ENCODE results near the gene OGFRL1. TPM values are rescaled to one million over a fixed set of nuclear protein-coding genes. Genes with fewer than 3 reads are reported as not detected.

The OGFRL1 gene
- total RNA-seq, 3 donors from 2014 or later = 49.1 to 113 (median 56.0) TPM

DNA sequence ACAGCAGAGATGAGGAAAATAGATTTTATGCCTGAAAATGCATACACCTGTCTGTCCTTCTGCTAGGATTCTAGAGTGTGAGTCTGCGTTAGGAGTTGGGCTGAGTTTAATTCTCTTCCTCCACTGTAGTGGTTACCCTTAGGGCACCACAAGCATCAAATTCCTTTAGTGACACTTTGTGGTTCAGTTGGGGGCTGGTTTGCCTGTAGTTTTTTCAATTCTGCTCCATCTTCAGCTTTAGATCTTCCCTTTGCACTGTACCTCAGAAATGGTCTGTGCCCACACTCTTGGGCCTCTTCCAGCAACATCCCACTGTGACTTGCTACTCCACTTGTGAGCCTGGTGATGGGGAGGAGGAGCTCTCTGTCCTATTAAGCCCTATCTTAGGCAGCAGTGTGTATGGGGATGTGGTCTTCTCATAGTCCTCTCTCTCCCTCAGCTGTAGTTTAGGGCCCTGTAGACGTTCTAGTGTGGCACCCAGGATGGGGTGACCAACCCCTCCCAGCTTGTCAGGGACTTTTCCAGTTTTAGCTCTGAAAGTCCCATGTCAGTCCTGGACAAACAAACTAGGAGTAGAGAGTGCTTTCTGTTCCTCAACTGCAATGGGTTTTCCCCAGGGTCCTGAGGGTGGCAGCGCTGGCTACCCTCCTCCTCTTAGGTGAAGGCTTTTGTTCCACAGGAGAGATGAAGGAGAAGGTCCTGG, 19.7 kb upstream of the OGFRL1 start:
- intact Hi-C loops (cut with DNase I; ENCODE audit: low total_unique reads) = no loop called here
- no peak for DNase-seq (ENCODE audit: low spot score in 2 of 2)
- no peak overlapping the region for H3K27ac ChIP-seq
- H3K36me3 ChIP-seq = no peaks in the 10 kb centered on the region
- TF ChIP-seq POLR2AphosphoS5 (IDR thresholded peaks at IDR 0.05) (no peak), POLR2A (IDR thresholded peaks at IDR 0.05) (no peak)
- TF ChIP-seq, protein P1, sequence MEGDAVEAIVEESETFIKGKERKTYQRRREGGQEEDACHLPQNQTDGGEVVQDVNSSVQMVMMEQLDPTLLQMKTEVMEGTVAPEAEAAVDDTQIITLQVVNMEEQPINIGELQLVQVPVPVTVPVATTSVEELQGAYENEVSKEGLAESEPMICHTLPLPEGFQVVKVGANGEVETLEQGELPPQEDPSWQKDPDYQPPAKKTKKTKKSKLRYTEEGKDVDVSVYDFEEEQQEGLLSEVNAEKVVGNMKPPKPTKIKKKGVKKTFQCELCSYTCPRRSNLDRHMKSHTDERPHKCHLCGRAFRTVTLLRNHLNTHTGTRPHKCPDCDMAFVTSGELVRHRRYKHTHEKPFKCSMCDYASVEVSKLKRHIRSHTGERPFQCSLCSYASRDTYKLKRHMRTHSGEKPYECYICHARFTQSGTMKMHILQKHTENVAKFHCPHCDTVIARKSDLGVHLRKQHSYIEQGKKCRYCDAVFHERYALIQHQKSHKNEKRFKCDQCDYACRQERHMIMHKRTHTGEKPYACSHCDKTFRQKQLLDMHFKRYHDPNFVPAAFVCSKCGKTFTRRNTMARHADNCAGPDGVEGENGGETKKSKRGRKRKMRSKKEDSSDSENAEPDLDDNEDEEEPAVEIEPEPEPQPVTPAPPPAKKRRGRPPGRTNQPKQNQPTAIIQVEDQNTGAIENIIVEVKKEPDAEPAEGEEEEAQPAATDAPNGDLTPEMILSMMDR (IDR thresholded peaks at IDR 0.05) = no peak
- no peaks in the 10 kb centered on the region for H3K27me3 ChIP-seq
- H3K4me3 ChIP-seq = no peak overlapping the region
- peaks cover 0 to 8% of the 10 kb centered on the region in 2 donors for H3K9me3 ChIP-seq
- H3K4me1 ChIP-seq = no peaks in the 10 kb centered on the region

DNA sequence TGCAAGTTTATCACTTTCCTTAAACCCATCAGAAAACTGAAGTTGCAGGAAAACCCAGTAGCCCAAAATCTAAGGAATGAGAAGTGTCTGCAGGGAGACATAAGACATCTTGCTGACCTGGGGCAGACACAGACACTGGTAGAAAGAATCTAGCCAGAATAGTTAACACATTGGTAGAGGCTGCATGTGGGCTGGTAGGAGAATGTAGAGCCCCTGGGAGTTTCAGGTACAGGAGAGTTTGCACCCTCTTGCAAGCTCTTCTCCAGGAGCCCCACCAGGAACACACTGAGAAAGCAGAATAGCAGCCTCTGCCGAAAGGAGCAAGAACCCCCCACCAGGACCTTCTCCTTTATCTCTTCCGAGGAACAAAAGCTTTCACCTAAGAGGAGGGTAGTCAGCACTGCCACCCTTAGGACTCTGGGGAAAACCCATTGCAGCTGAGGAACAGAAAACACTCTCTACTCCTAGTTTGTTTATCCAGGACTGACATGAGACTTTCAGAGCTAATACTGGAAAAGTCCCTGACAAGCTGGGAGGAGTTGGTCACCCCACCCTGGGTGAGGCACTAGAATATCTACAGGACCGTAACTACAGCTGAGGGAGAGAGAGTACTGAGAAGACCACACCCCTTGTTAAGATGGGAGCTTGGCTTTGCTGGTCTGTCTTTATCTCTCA, 10.5 kb upstream of the OGFRL1 start:
- TF ChIP-seq POLR2A (IDR thresholded peaks at IDR 0.05) (no peak), POLR2AphosphoS5 (IDR thresholded peaks at IDR 0.05) (no peak)
- TF ChIP-seq, protein P1 (IDR thresholded peaks at IDR 0.05) = no peak
- intact Hi-C loops (cut with DNase I; ENCODE audit: low total_unique reads) = no loop called here
- H3K27ac ChIP-seq = no peak overlapping the region

DNA sequence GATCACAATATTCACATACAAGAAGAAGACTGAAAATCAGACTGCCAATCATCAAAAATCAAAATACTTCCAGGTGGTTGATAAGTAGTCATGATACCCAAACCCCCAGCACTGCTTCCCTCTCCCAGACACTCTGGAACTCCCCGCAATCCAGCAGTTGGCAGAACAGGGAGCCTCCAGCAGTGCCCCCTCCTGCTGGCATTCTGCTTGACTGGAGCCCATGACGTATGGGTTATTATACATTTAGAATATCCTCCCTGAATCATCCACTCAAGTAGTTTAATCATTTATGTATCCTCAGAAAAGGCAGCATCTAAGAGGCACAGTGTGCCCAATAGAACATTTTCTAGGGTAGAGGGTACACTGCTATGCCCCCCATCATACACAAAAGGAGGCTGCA, 9.3 kb upstream of the OGFRL1 start:
- TF ChIP-seq POLR2AphosphoS5 (IDR thresholded peaks at IDR 0.05) (no peak), POLR2A (IDR thresholded peaks at IDR 0.05) (no peak)
- TF ChIP-seq, protein P1 (IDR thresholded peaks at IDR 0.05) = no peak
- Histone ChIP-seq H3K9me3 (no peaks in the 10 kb centered on the region), H3K4me1 (no peaks in the 10 kb centered on the region), H3K27ac (no peak overlapping the region), H3K36me3 (no peaks in the 10 kb centered on the region), H3K4me3 (no peak overlapping the region), H3K27me3 (no peaks in the 10 kb centered on the region)
- DNase-seq (ENCODE audit: low spot score in 2 of 2) = no peak
- intact Hi-C loops (cut with DNase I; ENCODE audit: low total_unique reads) = no loop called here

More for the DNA sequence above, 10.5 kb upstream of the OGFRL1 start:
- Histone ChIP-seq H3K36me3 (no peaks in the 10 kb centered on the region), H3K27me3 (no peaks in the 10 kb centered on the region), H3K4me3 (no peak overlapping the region), H3K9me3 (no peaks in the 10 kb centered on the region), H3K4me1 (no peaks in the 10 kb centered on the region)
- no peak for DNase-seq (ENCODE audit: low spot score in 2 of 2)

DNA sequence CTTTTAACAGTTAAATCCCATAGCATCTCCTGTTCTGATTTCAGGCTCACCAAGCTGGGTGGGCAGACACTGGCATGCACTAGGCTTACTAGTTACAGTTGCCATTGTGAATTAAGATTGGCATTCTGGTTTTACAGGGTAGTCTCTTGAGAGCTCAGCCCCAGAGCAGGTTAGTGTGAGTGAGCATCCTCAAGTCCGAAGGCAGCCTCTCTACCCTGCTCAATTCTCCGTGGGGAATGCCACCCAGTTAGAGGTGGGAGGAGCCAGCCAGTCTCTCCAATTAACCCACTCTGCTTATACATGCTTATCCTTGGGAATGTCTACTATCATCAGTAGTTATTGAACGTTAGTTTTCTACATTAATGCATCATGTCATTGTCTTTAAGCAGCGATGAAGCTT, 8.9 kb upstream of the OGFRL1 start:
- H3K4me1 ChIP-seq = no peaks in the 10 kb centered on the region
- H3K4me3 ChIP-seq = no peak overlapping the region
- H3K27me3 ChIP-seq = no peaks in the 10 kb centered on the region
- TF ChIP-seq POLR2A (IDR thresholded peaks at IDR 0.05) (no peak), POLR2AphosphoS5 (IDR thresholded peaks at IDR 0.05) (no peak)
- TF ChIP-seq, protein P1 (IDR thresholded peaks at IDR 0.05) = no peak
- H3K27ac ChIP-seq = no peak overlapping the region
- no peaks in the 10 kb centered on the region for H3K9me3 ChIP-seq
- intact Hi-C loops (cut with DNase I; ENCODE audit: low total_unique reads) = no loop called here
- no peak for DNase-seq (ENCODE audit: low spot score in 2 of 2)
- H3K36me3 ChIP-seq = no peaks in the 10 kb centered on the region

DNA sequence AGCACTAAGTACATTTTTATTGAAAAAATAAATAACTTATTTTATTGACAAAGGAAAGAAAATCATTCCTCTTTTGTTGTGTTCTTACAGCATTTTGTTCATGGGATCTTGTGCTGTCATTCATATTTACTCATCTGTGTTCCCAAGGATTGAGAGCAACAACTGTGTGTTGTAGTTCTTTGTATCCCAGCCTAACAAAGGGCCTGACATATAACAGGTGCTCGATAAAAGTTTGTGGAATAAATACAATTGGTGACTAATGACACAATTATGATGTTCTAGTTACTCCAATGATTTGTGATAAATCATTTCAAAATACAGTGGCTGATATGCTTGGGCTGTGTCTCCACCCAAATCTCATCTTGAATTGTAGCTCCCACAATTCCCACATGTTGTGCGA, 7.9 kb upstream of the OGFRL1 start:
- H3K4me1 ChIP-seq = peaks cover 0 to 4% of the 10 kb centered on the region in 2 donors
- DNase-seq (ENCODE audit: low spot score in 2 of 2) = no peak
- intact Hi-C loops (cut with DNase I; ENCODE audit: low total_unique reads) = no loop called here

More for the DNA sequence above, 7.9 kb upstream of the OGFRL1 start:
- TF ChIP-seq POLR2AphosphoS5 (IDR thresholded peaks at IDR 0.05) = no peak
- no peak for TF ChIP-seq POLR2A (IDR thresholded peaks at IDR 0.05)
- TF ChIP-seq, protein P1 (IDR thresholded peaks at IDR 0.05) = no peak
- Histone ChIP-seq H3K4me3 (no peak overlapping the region), H3K27ac (no peak overlapping the region), H3K27me3 (no peaks in the 10 kb centered on the region), H3K36me3 (no peaks in the 10 kb centered on the region), H3K9me3 (no peaks in the 10 kb centered on the region)
